CD1c-positive myeloid dendritic cell (primary cell): Measurements from ENCODE around the gene ECE1.
"Not testable (repeated sequence)": the region's sequence is repeated elsewhere in the genome, so short reads cannot be mapped to it uniquely, and the experiment has no call there.

Source experiments
- DNase-seq: peaks from one replicate; pipeline ENCODE4 v3.0.0-alpha.2; 2016; ENCODE audit errors: extremely low spot score

The ECE1 gene

GRCh38 chr1:21185221-21185731 lies 105.0 kb downstream of the ECE1 start:
- DNase-seq, result no peak

GRCh38 chr1:21184276-21184675 lies 106.0 kb downstream of the ECE1 start:
- peak; percentile 55 for DNase-seq

GRCh38 chr1:21182181-21182731 lies 108.0 kb downstream of the ECE1 start:
- DNase-seq, result peak; percentile 75

GRCh38 chr1:21178271-21178670 lies 112.0 kb downstream of the ECE1 start:
- DNase-seq, result not testable (repeated sequence)

- peak; percentile 99 for DNase-seq
These were observed 113.4 kb downstream of the ECE1 start, which contains the start of gene EIF4G3 for GRCh38 chr1:21176586-21177555. Gene EIF4G3, minus strand, starts transcription at chr1:21176897. Its CDS starts 174,155 bp downstream, at chr1:21002742.

- peak; percentile 42 for DNase-seq
These were observed 114.3 kb downstream of the ECE1 start for GRCh38 chr1:21175670-21176581.

GRCh38 chr1:21175324-21175669 lies 115.0 kb downstream of the ECE1 start:
- peak; percentile 90 for DNase-seq

- DNase-seq, result no peak
These were observed 115.5 kb downstream of the ECE1 start for GRCh38 chr1:21174654-21175323.

- no peak for DNase-seq
These were observed 116.0 kb downstream of the ECE1 start for GRCh38 chr1:21174230-21174629.

- DNase-seq, result not testable (repeated sequence)
These were observed 117.2 kb downstream of the ECE1 start for GRCh38 chr1:21173096-21173495.

GRCh38 chr1:21170837-21171236 lies 119.4 kb downstream of the ECE1 start:
- DNase-seq, result not testable (repeated sequence)

- DNase-seq, result no peak
These were observed 121.8 kb downstream of the ECE1 start for GRCh38 chr1:21168444-21168843.
